ENCODE results near the gene AMTN. TPM values are rescaled to one million over a fixed set of nuclear protein-coding genes. Genes with fewer than 3 reads are reported as not detected.
"Not testable (repeated sequence)": the region's sequence is repeated elsewhere in the genome, so short reads cannot be mapped to it uniquely, and the experiment has no call there.

AMTN gene
- total RNA-seq, 2 experiments from 2014 or later = not detected

GRCh38 chr4:70533791-70534190 lies 15.4 kb downstream of the AMTN start:
- CTCF ChIA-PET = no interaction called here
- Histone ChIP-seq H3K27me3 (ENCODE audit: control insufficient read depth in 1 of 2, insufficient read depth in 2 of 2, low read length in 2 of 2) (peaks cover 0 to 4% of the 10 kb centered on the region in 2 experiments), H3K27ac (ENCODE audit: low read depth in 1 of 2, low read length in 2 of 2) (no peak overlapping the region), H3K4me1 (ENCODE audit: insufficient read depth, low read length) (no peaks in the 10 kb centered on the region), H3K9me3 (ENCODE audit: control insufficient read depth in 1 of 2, insufficient read depth in 1 of 2, low read length in 2 of 2) (no peaks in the 10 kb centered on the region), H3K4me3 (ENCODE audit: low read length) (no peak overlapping the region), H3K36me3 (ENCODE audit: insufficient read depth, low read length) (no peaks in the 10 kb centered on the region)
- DNase-seq (no peak), ATAC-seq (ENCODE audit: poor library complexity) (no peak)
- Mint-ChIP-seq H3K27ac (no peak overlapping the region), H3K4me1 (ENCODE audit: low read depth) (no peaks in the 10 kb centered on the region), H3K4me3 (no peak overlapping the region), H3K27me3 (peaks cover 32% of the 10 kb centered on the region), H3K9me3 (no peaks in the 10 kb centered on the region), H3K36me3 (ENCODE audit: low read depth) (no peaks in the 10 kb centered on the region)
- POLR2A ChIA-PET = no interaction called here
- intact Hi-C loops (cut with DNase I, micrococcal nuclease) = no loop called here
- no peak for TF ChIP-seq CTCF (IDR thresholded peaks at IDR 0.05)

DNA sequence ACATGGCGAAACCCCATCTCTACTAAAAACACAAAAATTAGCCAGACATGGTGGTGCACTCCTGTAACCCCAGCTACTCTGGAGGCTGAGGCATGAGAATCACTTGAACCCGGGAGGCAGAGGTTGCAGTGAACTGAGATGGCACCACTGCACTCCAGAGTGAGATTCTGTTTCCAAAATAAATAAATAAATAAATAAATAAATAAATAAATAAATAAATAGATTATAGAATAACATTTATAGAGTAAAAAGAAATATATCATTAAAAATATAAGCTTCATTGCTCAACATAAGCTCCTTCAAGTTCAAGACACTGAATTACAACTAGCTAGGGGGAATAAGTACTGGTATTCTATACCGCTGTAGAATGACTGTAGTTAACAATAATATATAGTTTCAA lies 16.5 kb downstream of the AMTN start:
- H3K4me3 Mint-ChIP-seq; H3K27ac Mint-ChIP-seq; H3K27ac ChIP-seq (ENCODE audit: low read depth in 1 of 2, low read length in 2 of 2); CTCF ChIA-PET; H3K9me3 Mint-ChIP-seq; H3K9me3 ChIP-seq (ENCODE audit: control insufficient read depth in 1 of 2, insufficient read depth in 1 of 2, low read length in 2 of 2); H3K36me3 Mint-ChIP-seq (ENCODE audit: low read depth); H3K4me3 ChIP-seq (ENCODE audit: low read length); H3K27me3 ChIP-seq (ENCODE audit: control insufficient read depth in 1 of 2, insufficient read depth in 2 of 2, low read length in 2 of 2); DNase-seq; H3K4me1 ChIP-seq (ENCODE audit: insufficient read depth, low read length); intact Hi-C loops (cut with DNase I, micrococcal nuclease); H3K4me1 Mint-ChIP-seq (ENCODE audit: low read depth); H3K36me3 ChIP-seq (ENCODE audit: insufficient read depth, low read length); POLR2A ChIA-PET; ATAC-seq (ENCODE audit: poor library complexity): not testable (repeated sequence)
- peaks cover 23% of the 10 kb centered on the region for H3K27me3 Mint-ChIP-seq

DNA sequence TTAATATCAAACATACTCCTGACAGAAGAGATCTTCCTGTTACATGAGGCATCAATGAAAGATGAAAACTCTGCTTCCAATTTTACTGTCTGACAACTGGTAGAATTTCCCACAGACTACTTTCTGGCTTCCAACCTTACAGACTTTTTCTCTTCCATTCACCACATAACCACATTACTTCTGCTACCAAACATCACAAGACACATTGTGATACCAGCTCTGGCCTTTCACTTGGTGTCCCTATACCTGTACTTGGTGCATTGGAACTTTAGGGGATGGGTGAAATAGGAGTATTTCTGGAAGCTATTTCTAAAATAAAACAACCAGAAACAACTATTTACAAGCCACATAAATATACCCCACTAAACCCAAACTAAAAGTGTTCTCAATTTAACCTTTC lies 20.5 kb downstream of the AMTN start:
- POLR2A ChIA-PET = no interaction called here
- Mint-ChIP-seq H3K9me3 (no peaks in the 10 kb centered on the region), H3K27me3 (peaks cover 5% of the 10 kb centered on the region), H3K4me1 (ENCODE audit: low read depth) (no peaks in the 10 kb centered on the region), H3K27ac (no peak overlapping the region), H3K4me3 (no peak overlapping the region), H3K36me3 (ENCODE audit: low read depth) (no peaks in the 10 kb centered on the region)
- Histone ChIP-seq H3K4me3 (ENCODE audit: low read length) (no peak overlapping the region), H3K27ac (ENCODE audit: low read depth in 1 of 2, low read length in 2 of 2) (no peak overlapping the region), H3K36me3 (ENCODE audit: insufficient read depth, low read length) (no peaks in the 10 kb centered on the region), H3K27me3 (ENCODE audit: control insufficient read depth in 1 of 2, insufficient read depth in 2 of 2, low read length in 2 of 2) (no peaks in the 10 kb centered on the region), H3K9me3 (ENCODE audit: control insufficient read depth in 1 of 2, insufficient read depth in 1 of 2, low read length in 2 of 2) (no peaks in the 10 kb centered on the region), H3K4me1 (ENCODE audit: insufficient read depth, low read length) (no peaks in the 10 kb centered on the region)
- CTCF ChIA-PET = no interaction called here
- intact Hi-C loops (cut with DNase I, micrococcal nuclease) = no loop called here
- ATAC-seq (ENCODE audit: poor library complexity) (no peak), DNase-seq (no peak)
- TF ChIP-seq CTCF (IDR thresholded peaks at IDR 0.05) = no peak

GRCh38 chr4:70544279-70544868 lies 26.0 kb downstream of the AMTN start:
- no peaks in the 10 kb centered on the region for H3K4me1 ChIP-seq (ENCODE audit: insufficient read depth, low read length)
- no peaks in the 10 kb centered on the region for H3K9me3 ChIP-seq (ENCODE audit: control insufficient read depth in 1 of 2, insufficient read depth in 1 of 2, low read length in 2 of 2)
- no peak for DNase-seq
- H3K36me3 Mint-ChIP-seq (ENCODE audit: low read depth) = no peaks in the 10 kb centered on the region
- H3K27ac Mint-ChIP-seq = no peak overlapping the region
- H3K27me3 Mint-ChIP-seq = peaks cover 24% of the 10 kb centered on the region
- no peak for ATAC-seq (ENCODE audit: poor library complexity)
- no peak overlapping the region for H3K4me3 ChIP-seq (ENCODE audit: low read length)
- H3K9me3 Mint-ChIP-seq = no peaks in the 10 kb centered on the region
- CTCF ChIA-PET = no interaction called here
- no peaks in the 10 kb centered on the region for H3K4me1 Mint-ChIP-seq (ENCODE audit: low read depth)
- POLR2A ChIA-PET = no interaction called here
- intact Hi-C loops (cut with DNase I, micrococcal nuclease) = no loop called here
- H3K36me3 ChIP-seq (ENCODE audit: insufficient read depth, low read length) = no peaks in the 10 kb centered on the region
- no peak overlapping the region for H3K4me3 Mint-ChIP-seq
- H3K27me3 ChIP-seq (ENCODE audit: control insufficient read depth in 1 of 2, insufficient read depth in 2 of 2, low read length in 2 of 2) = no peaks in the 10 kb centered on the region
- TF ChIP-seq CTCF (IDR thresholded peaks at IDR 0.05) = peak; percentile 26
- H3K27ac ChIP-seq (ENCODE audit: low read depth in 1 of 2, low read length in 2 of 2) = no peak overlapping the region

Data from CD4-positive, alpha-beta T cell (primary cell).